HepG2 (cell line): ENCODE measurements around the gene SQOR. TPM values are rescaled to one million over a fixed set of nuclear protein-coding genes. Genes with fewer than 3 reads are reported as not detected.
A peak's percentile ranks its signal among the peaks of the same experiment; 100 is the strongest.

Experiments
- ATAC-seq: fragments of 200-7000 bp; cut with Tn5 transposase; 3 replicates; pipeline ENCODE4 v1.9.1; 2020; ENCODE audit warnings: mild to moderate bottlenecking, moderate library complexity
- BruUV-seq: library from RNA; stranded (reverse); fragments of 400-500 nt; replicated peaks from 2 replicates; lab custom pipeline; 2021; lab: Mats Ljungman, UMichigan
- CTCF ChIA-PET: fragments of 300-600 bp; formaldehyde crosslinking; extraction: SDS; loops from one replicate; lab custom pipeline; 2021; ENCODE audit warnings: low total read pairs, inconsistent platforms, low intra/inter-chr PET ratio; lab: Yijun Ruan, JAX
- POLR2A ChIA-PET: fragments of 350-600 bp; sonication (Branson Sonifier 250); formaldehyde crosslinking; loops from one replicate; lab custom pipeline; 2020; ENCODE audit warnings: antibody characterized with exemption, inconsistent platforms; lab: Yijun Ruan, JAX
- DNase-seq: peaks from one replicate; pipeline ENCODE4 v3.0.0-alpha.2; 2015; ENCODE audit warnings: low spot score
- FAIRE-seq: peaks from 3 replicates; lab custom pipeline; 2011; peaks lifted over from hg19 to GRCh38; lab: Jason Lieb, UNC
- H2AFZ ChIP-seq: one replicate; pipeline ENCODE4 v1.6.1; 2011; ENCODE audit warnings: low read length, inconsistent platforms
- H3K27ac ChIP-seq: fragments of 300-600 bp; 3 replicates; pipeline ENCODE4 v1.8.0; 2011; ENCODE audit warnings: mixed run types, mild to moderate bottlenecking, mixed read lengths, low read length, inconsistent platforms; ENCODE audit not compliant: insufficient read depth; ENCODE audit errors: extremely low read length
- H3K27me3 ChIP-seq, 2 experiments: fragments of 200-600 bp in 1 of 2; 2 replicates in 1 of 2; 3 replicates in 1 of 2; pipeline versions ENCODE4 v1.6.0 to v1.8.0; 2011; ENCODE audit warnings: low read length in 2 of 2, mild to moderate bottlenecking in 2 of 2, moderate library complexity in 2 of 2, inconsistent platforms in 1 of 2; ENCODE audit not compliant: insufficient read depth in 2 of 2, control insufficient read depth in 1 of 2
- H3K36me3 ChIP-seq, 2 experiments: fragments of 200-600 bp in 1 of 2; replicated peaks in 1 of 2; 2 replicates in 1 of 2; 3 replicates in 1 of 2; pipeline versions ENCODE4 v1.5.1 to v1.8.0; 2011; ENCODE audit warnings: low read length in 2 of 2, inconsistent platforms in 1 of 2; ENCODE audit not compliant: insufficient read depth in 2 of 2, control insufficient read depth in 1 of 2
- H3K4me1 ChIP-seq: 2 replicates; pipeline ENCODE4 v1.5.1; 2012; ENCODE audit warnings: low read length, inconsistent platforms; ENCODE audit not compliant: insufficient read depth
- H3K4me2 ChIP-seq: 2 replicates; pipeline ENCODE4 v1.6.0; 2011; ENCODE audit warnings: low read depth, low read length, inconsistent platforms
- H3K4me3 ChIP-seq, 3 experiments: fragments of 200-600 bp in 1 of 3; sonication (generic), shearing (Covaris generic) in 1 of 3; replicated peaks in 1 of 3; 2 replicates each; pipeline ENCODE4 v1.5.1; 2011 to 2016; ENCODE audit warnings: low read length in 3 of 3, inconsistent platforms in 2 of 3, low read depth in 2 of 3, mild to moderate bottlenecking in 2 of 3, control low read depth in 1 of 3, mixed read lengths in 1 of 3; ENCODE audit not compliant: insufficient read depth in 1 of 3
- H3K79me2 ChIP-seq: one replicate; pipeline ENCODE4 v1.6.1; 2011; ENCODE audit warnings: low read length, inconsistent platforms; ENCODE audit not compliant: insufficient read depth
- H3K9ac ChIP-seq: 2 replicates; pipeline ENCODE4 v1.6.0; 2011; ENCODE audit warnings: mild to moderate bottlenecking, low read depth, low read length, inconsistent platforms; ENCODE audit not compliant: insufficient read depth
- H3K9me3 ChIP-seq: 2 replicates; pipeline ENCODE4 v1.5.1; 2012; ENCODE audit warnings: mild to moderate bottlenecking, low read length
- H4K20me1 ChIP-seq: 2 replicates; pipeline ENCODE4 v1.6.0; 2011; ENCODE audit warnings: inconsistent platforms, mild to moderate bottlenecking, low read length, moderate library complexity; ENCODE audit not compliant: insufficient read depth
- ELF4 ChIP-seq: sonication (generic); formaldehyde crosslinking; IDR thresholded peaks from 2 replicates; pipeline ENCODE4 v1.5.0; 2020; ENCODE audit warnings: missing genetic modification reagents, mild to moderate bottlenecking, moderate library complexity, borderline replicate concordance
- KAT7 ChIP-seq: IDR thresholded peaks from 2 replicates; pipeline ENCODE4 v1.6.1; 2018; ENCODE audit warnings: borderline replicate concordance, missing compliant biosample characterization
- KDM1A ChIP-seq: IDR thresholded peaks from 2 replicates; pipeline ENCODE4 v1.6.1; 2016; ENCODE audit warnings: missing compliant biosample characterization
- KDM3A ChIP-seq: IDR thresholded peaks from 2 replicates; pipeline ENCODE4 v1.6.1; 2018; ENCODE audit warnings: low read depth, missing compliant biosample characterization
- NKX3-1 ChIP-seq: sonication (generic); formaldehyde crosslinking; IDR thresholded peaks from 2 replicates; pipeline ENCODE4 v1.5.0; 2020; ENCODE audit warnings: missing genetic modification reagents
- TARDBP ChIP-seq: sonication (generic); formaldehyde crosslinking; IDR thresholded peaks from 2 replicates; pipeline ENCODE4 v1.8.0; 2022; ENCODE audit warnings: mild to moderate bottlenecking, missing genetic modification reagents
- ZBTB40 ChIP-seq, 2 experiments: fragments of 450-650 bp in 1 of 2; sonication (generic) in 1 of 2; formaldehyde crosslinking in 1 of 2; IDR thresholded peaks; 2 replicates each; pipeline versions ENCODE4 v1.6.1 to v1.8.0; 2016 to 2022; ENCODE audit warnings: antibody characterized with exemption in 1 of 2, mild to moderate bottlenecking in 1 of 2, missing genetic modification reagents in 1 of 2
- ZNF207 ChIP-seq: fragments of 450-650 bp; IDR thresholded peaks from 2 replicates; pipeline ENCODE4 v1.6.1; 2016; ENCODE audit warnings: antibody characterized with exemption, borderline replicate concordance
- ZNF816 ChIP-seq: sonication (generic); formaldehyde crosslinking; IDR thresholded peaks from 2 replicates; pipeline ENCODE4 v1.8.0; 2022; ENCODE audit warnings: missing genetic modification reagents, mild to moderate bottlenecking, borderline replicate concordance
- WGBS: methylation state at CpG from one replicate; pipeline ENCODE4 v1.1.6; 2017; ENCODE audit warnings: low lambda C conversion rate; 5-methylcytosine and 5-hydroxymethylcytosine counted together
- in situ Hi-C: cut with HindIII; loops from 2 replicates; pipeline ENCODE4 v1.10.0; 2017; ENCODE audit warnings: low pct_unique_long_range_greater_than_20kb; ENCODE audit not compliant: extremely low pct_ligation_motif_present
- intact Hi-C: fragments of 100-400 bp; cut with micrococcal nuclease; formaldehyde crosslinking; loops from one replicate; pipeline ENCODE4 v1.10.0; 2022; ENCODE audit not compliant: unreplicated experiment
- polyA plus RNA-seq, 8 experiments: library from polyadenylated mRNA; depleted of rRNA in 3 of 8; stranded (reverse) in 7 of 8; unstranded in 1 of 8; fragments of >200 nt; fragmentation: Illumina TruSeq in 4 of 8; extraction: Trizol in 4 of 8; gene quantifications; 2 replicates each; pipeline versions ENCODE4 v1.2.1 to v1.2.3, GENCODE V29; 2011 to 2016; ENCODE audit warnings: low read depth in 4 of 8, missing spikeins in 1 of 8, mixed read lengths in 1 of 8; ENCODE audit not compliant: insufficient read depth in 1 of 8
- total RNA-seq, 5 experiments: library from RNA; depleted of rRNA; stranded (reverse); fragments of >200 nt; fragmentation: Illumina TruSeq; extraction: Trizol; gene quantifications; 2 replicates each; pipeline ENCODE4 v1.2.3, GENCODE V29; 2016; ENCODE audit warnings: low read depth in 1 of 5

Gene SQOR
- total and polyA plus RNA-seq, 2 of the 13 experiments (the other 11 are each of a cell fraction or from before 2014, with no cell fraction given): 19.3 to 19.4 TPM

GRCh38 chr15:45690581-45691260 is 55.9 kb downstream of the SQOR start:
- 85% methylated on average over 6 of the region's 6 CpGs for WGBS
- Histone ChIP-seq H3K4me3 (no peak overlapping the region), H3K27ac (no peak overlapping the region), H3K9me3 (no peaks in the 10 kb centered on the region), H3K9ac (no peak overlapping the region), H2AFZ (no peak overlapping the region), H3K27me3 (no peaks in the 10 kb centered on the region), H3K4me2 (no peak overlapping the region), H4K20me1 (no peaks in the 10 kb centered on the region), H3K4me1 (no peaks in the 10 kb centered on the region), H3K36me3 (no peaks in the 10 kb centered on the region; a peak in 1 of 5 replicates), H3K79me2 (no peaks in the 10 kb centered on the region)
- POLR2A ChIA-PET: no interaction called here
- in situ Hi-C loops: no loop called here
- DNase-seq (no peak), ATAC-seq (no peak), FAIRE-seq (no peak)
- intact Hi-C loops: no loop called here
- no TSS peak for BruUV-seq
- CTCF ChIA-PET: no interaction called here
- no peak for TF ChIP-seq KAT7
- no peak for TF ChIP-seq KDM3A (CRISPR knock-in tag)
- no peak for TF ChIP-seq NKX3-1 (CRISPR knock-in tag)
- no peak for TF ChIP-seq ZNF207
- no peak for TF ChIP-seq TARDBP (CRISPR knock-in tag)
- no peak for TF ChIP-seq KDM1A
- TF ChIP-seq ELF4 (CRISPR knock-in tag): no peak

- intact Hi-C loops (no loop called here), in situ Hi-C loops (loop anchor here (25.0 kb wide), 1 partner anchor 386 kb away; no protein-coding TSS in a partner anchor)
Measured at GRCh38 chr15:45701108-45701507, 66.3 kb downstream of the SQOR start.

More at GRCh38 chr15:45701108-45701507, 66.3 kb downstream of the SQOR start:
- Histone ChIP-seq H4K20me1 (no peaks in the 10 kb centered on the region), H3K36me3 (no peaks in the 10 kb centered on the region), H3K4me3 (no peak overlapping the region), H3K4me2 (no peak overlapping the region), H3K79me2 (no peaks in the 10 kb centered on the region), H3K9ac (no peak overlapping the region), H3K4me1 (peaks cover 5% of the 10 kb centered on the region; the same call in 1 of the 2 replicates), H3K9me3 (no peaks in the 10 kb centered on the region), H2AFZ (no peak overlapping the region), H3K27me3 (no peaks in the 10 kb centered on the region), H3K27ac (no peak overlapping the region)
- BruUV-seq: no TSS peak
- POLR2A ChIA-PET: no interaction called here
- WGBS: 13% methylated on average over 3 of the region's 3 CpGs
- CTCF ChIA-PET: no interaction called here
- DNase-seq (no peak), FAIRE-seq (no peak), ATAC-seq (no peak)
- peak; percentile 27; the same call in 1 of the 2 replicates for TF ChIP-seq ZBTB40 (IDR thresholded peaks at IDR 0.05)
- peak; percentile 77; the same call in 1 of the 2 replicates for TF ChIP-seq ZBTB40 (CRISPR knock-in tag; IDR thresholded peaks at IDR 0.05)
- TF ChIP-seq ZNF816 (CRISPR knock-in tag): no peak
